Activated CD4-positive, alpha-beta T cell treated with anti-CD3 and anti-CD28 coated beads, Interleukin-2, amount 10 ng/mL, durations not matched to agents 24 days and 14 days (primary cell): ENCODE results near the gene AVPR2. TPM values are rescaled to one million over a fixed set of nuclear protein-coding genes. Genes with fewer than 3 reads are reported as not detected.

Source experiments
- DNase-seq: peaks from one replicate; pipeline ENCODE4 v3.0.0; 2022
- H3K27ac Mint-ChIP-seq: one replicate; pipeline ENCODE4 v1.8.0; 2022; ENCODE audit warnings: mild to moderate bottlenecking, mixed read lengths
- H3K27me3 Mint-ChIP-seq: one replicate; pipeline ENCODE4 v1.8.0; 2022; ENCODE audit warnings: mixed read lengths
- H3K36me3 Mint-ChIP-seq: one replicate; pipeline ENCODE4 v1.8.0; 2022; ENCODE audit warnings: low read depth, mild to moderate bottlenecking, mixed read lengths
- H3K4me1 Mint-ChIP-seq: one replicate; pipeline ENCODE4 v1.8.0; 2021; ENCODE audit warnings: mixed read lengths
- H3K4me3 Mint-ChIP-seq: one replicate; pipeline ENCODE4 v1.8.0; 2022; ENCODE audit warnings: mild to moderate bottlenecking, moderate library complexity, mixed read lengths
- H3K9me3 Mint-ChIP-seq: one replicate; pipeline ENCODE4 v1.8.0; 2021; ENCODE audit warnings: mixed read lengths
- intact Hi-C: fragments of 100-400 bp; cut with micrococcal nuclease; formaldehyde crosslinking; loops from one replicate; pipeline ENCODE4 v1.15.1; 2023
- total RNA-seq: library from RNA; stranded (reverse); gene quantifications from 2 replicates; pipeline ENCODE4 v1.2.3, GENCODE V29; 2022

AVPR2 gene
- total RNA-seq, 1 donor from 2014 or later, result not detected

GRCh38 chrX:153867139-153867538, 37.3 kb upstream of the AVPR2 start:
- Mint-ChIP-seq H3K27me3 (no peaks in the 10 kb centered on the region), H3K36me3 (no peaks in the 10 kb centered on the region), H3K4me3 (no peak overlapping the region), H3K9me3 (no peaks in the 10 kb centered on the region), H3K27ac (no peak overlapping the region), H3K4me1 (no peaks in the 10 kb centered on the region)
- DNase-seq, result no peak
- intact Hi-C loops, result no loop called here

GRCh38 chrX:153867671-153868070, 36.8 kb upstream of the AVPR2 start:
- Mint-ChIP-seq H3K4me1 (no peaks in the 10 kb centered on the region), H3K27ac (no peak overlapping the region), H3K4me3 (no peak overlapping the region), H3K27me3 (peaks cover 2% of the 10 kb centered on the region), H3K36me3 (no peaks in the 10 kb centered on the region), H3K9me3 (no peaks in the 10 kb centered on the region)
- intact Hi-C loops, result no loop called here
- DNase-seq, result no peak

DNA sequence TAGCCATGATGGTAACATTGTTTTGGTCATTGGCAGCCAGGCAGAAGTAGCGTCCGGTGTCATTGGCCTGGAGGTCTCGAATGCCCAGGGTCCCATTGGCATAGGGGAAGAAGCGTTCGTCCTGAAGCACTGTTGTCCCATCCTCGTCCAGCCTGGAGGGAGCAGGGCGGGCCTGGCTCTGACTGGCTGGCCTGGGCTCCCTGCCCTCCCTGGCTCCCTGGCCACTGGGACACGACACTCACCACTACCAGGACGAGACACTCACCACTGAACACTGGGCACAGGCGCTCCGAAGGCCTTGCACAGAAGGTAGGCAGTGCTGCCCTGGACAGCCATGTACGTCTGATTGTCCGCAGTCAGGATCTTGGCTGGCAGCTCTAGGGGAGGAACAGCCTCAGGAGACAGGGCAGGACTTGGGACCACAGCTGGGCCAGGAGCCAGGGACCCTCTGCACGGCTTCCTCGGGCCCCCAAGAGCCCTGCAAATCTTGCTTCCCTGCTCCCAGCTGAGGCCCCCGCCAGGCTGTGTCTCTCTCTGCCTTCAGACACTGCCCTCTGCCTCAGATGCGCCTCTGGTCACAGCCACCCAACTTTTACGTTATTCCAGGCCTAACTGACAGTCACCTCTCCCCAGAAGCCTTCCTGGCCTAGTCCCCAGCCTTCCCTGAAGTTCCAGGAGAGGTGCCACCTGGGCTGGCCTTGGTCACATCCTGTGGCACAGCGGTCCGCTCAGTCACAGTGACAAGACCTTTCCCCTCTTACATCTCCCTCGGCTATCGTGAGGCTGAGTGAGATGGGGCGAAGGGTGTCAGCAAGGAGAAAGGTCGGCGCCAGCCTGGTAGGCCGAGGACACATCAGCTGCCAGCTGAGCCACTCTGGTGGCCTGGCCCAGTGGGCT, 35.6 kb upstream of the AVPR2 start:
- Mint-ChIP-seq H3K4me3 (no peak overlapping the region), H3K36me3 (no peaks in the 10 kb centered on the region), H3K27ac (no peak overlapping the region), H3K27me3 (peaks cover 4% of the 10 kb centered on the region), H3K9me3 (no peaks in the 10 kb centered on the region), H3K4me1 (no peaks in the 10 kb centered on the region)
- intact Hi-C loops, result no loop called here
- DNase-seq, result no peak

DNA sequence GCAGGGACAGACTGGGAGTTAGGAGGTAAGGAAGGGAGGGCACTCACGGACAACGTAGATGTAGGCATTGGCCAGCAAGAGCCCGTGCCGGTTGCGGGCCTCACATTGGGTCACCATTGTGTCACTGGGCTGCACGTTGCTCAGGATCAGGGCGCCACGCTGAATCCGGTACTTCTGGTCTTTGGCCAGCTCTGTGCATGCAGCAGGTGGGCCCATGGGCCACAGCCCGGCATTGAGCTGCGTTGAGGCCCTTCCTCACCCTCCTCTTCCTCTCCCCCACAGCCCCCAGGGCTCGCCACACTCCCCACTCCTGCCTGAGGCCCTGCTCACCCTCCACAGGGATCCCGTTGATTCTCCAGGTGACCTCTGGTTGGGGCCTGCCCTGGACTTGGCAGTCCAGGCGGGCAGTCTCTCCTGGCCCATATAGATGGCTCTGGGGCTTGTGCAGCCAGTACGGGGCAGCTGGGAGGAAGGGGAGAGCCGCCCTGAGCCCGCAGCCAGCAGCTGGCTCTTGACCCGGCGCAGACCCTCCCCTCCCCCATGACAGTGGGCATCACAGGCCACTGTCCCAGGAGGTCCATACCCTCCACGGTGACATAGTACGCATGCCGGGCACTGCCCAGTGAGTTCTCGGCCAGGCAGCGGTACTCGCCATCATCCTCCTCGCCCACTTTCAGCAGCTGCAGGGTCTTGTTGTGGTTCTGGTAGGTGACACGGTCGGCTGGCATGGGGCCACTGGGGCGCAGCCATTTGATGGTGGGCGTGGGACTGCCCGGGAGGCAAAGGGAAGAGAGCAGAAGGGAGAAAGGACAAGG, 34.8 kb upstream of the AVPR2 start:
- no peak overlapping the region for H3K27ac Mint-ChIP-seq
- H3K36me3 Mint-ChIP-seq, result no peaks in the 10 kb centered on the region
- H3K27me3 Mint-ChIP-seq, result peaks cover 4% of the 10 kb centered on the region
- H3K4me3 Mint-ChIP-seq, result no peak overlapping the region
- intact Hi-C loops, result loop anchor here (10.0 kb wide), 1 partner anchor 55 kb away; the partner anchor contains the start of gene ARHGAP4
- no peaks in the 10 kb centered on the region for H3K4me1 Mint-ChIP-seq
- no peaks in the 10 kb centered on the region for H3K9me3 Mint-ChIP-seq
- no peak for DNase-seq

GRCh38 chrX:153870288-153870690, 34.2 kb upstream of the AVPR2 start:
- no peaks in the 10 kb centered on the region for H3K36me3 Mint-ChIP-seq
- H3K27me3 Mint-ChIP-seq, result peaks cover 7% of the 10 kb centered on the region
- H3K4me1 Mint-ChIP-seq, result no peaks in the 10 kb centered on the region
- H3K4me3 Mint-ChIP-seq, result no peak overlapping the region
- no peak for DNase-seq
- H3K27ac Mint-ChIP-seq, result no peak overlapping the region
- intact Hi-C loops, result loop anchor here (10.0 kb wide), 1 partner anchor 55 kb away; the partner anchor contains the start of gene ARHGAP4
- no peaks in the 10 kb centered on the region for H3K9me3 Mint-ChIP-seq

- no peak for DNase-seq
- no peaks in the 10 kb centered on the region for H3K9me3 Mint-ChIP-seq
- H3K27ac Mint-ChIP-seq, result no peak overlapping the region
- peaks cover 7% of the 10 kb centered on the region for H3K27me3 Mint-ChIP-seq
- no peak overlapping the region for H3K4me3 Mint-ChIP-seq
- intact Hi-C loops, result loop anchor here (10.0 kb wide), 1 partner anchor 54 kb away; the partner anchor contains the start of gene ARHGAP4
- no peaks in the 10 kb centered on the region for H3K36me3 Mint-ChIP-seq
- H3K4me1 Mint-ChIP-seq, result no peaks in the 10 kb centered on the region
Observed at GRCh38 chrX:153870791-153871360, 33.6 kb upstream of the AVPR2 start.

DNA sequence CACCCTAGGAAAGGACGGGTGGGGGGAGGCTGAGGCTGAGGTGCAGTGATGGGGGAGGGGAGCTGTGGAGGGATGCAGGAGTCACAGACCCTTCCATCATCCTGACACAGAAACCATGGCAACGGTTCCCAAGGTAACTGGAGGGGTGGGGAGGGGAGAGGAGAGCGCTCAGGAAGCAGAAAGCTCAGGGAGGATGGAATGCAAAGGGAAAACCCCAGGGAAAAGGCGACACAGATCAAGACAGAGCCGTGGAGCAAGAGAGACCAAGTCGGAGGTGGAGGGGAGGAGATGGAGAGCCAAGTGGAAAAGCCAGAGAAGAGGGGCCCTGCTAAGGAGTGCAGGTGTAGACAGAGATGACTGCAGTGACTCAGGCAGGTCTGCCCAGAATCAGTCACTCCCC, 33.0 kb upstream of the AVPR2 start:
- no peak overlapping the region for H3K4me3 Mint-ChIP-seq

DNA sequence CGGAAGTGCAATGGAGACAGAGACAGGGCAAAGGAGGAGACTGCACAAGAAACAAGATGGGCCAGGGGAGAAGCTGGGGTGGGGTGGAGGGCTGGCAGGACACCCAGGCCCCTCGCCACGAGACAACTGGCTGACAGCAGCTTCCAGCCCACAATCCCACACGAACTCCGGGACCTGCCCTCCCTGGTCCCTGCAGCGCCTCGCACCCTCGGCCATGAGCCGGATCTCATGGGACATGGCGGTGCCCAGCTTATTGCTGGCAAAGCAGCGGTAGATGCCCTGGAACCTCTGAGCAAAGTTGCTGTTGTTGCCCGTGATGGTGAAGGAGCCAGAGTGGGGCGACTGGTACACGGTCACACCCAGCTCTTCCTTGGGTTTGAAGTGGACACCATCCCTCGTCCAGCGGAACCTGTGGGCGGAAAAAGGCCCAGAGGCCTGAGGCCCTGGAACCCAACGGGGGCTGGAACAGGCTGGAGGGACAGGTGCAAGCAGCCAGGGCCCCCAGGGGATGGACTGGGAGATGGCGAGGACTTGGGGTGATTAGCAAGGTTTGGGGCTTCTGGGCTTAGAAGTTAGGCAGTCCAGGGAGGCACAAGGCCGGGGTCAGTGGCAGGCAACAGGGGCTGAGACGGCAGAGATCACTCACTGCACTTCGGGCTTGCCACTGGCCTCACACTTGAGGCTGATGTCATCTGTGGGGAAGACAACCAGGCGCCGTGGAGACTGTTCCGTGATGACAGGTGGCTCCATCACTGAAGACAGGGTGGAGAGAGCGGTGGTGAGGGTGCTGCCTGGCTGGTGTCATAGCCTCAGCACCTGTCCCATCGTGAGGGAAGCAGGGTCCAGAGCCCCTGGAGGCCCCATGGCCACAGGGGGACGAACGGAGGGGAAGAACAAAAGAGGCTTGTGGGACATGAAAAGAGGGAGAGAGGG, 32.3 kb upstream of the AVPR2 start:
- Mint-ChIP-seq H3K4me1 (no peaks in the 10 kb centered on the region), H3K9me3 (no peaks in the 10 kb centered on the region), H3K27me3 (peaks cover 12% of the 10 kb centered on the region), H3K36me3 (no peaks in the 10 kb centered on the region), H3K27ac (no peak overlapping the region), H3K4me3 (no peak overlapping the region)
- DNase-seq, result no peak
- intact Hi-C loops, result loop anchor here (10.0 kb wide), 1 partner anchor 53 kb away; the partner anchor contains the start of gene ARHGAP4

More for the DNA sequence above, 33.0 kb upstream of the AVPR2 start:
- no peaks in the 10 kb centered on the region for H3K36me3 Mint-ChIP-seq
- no peaks in the 10 kb centered on the region for H3K4me1 Mint-ChIP-seq
- H3K27ac Mint-ChIP-seq, result no peak overlapping the region
- intact Hi-C loops, result loop anchor here (10.0 kb wide), 1 partner anchor 53 kb away; the partner anchor contains the start of gene ARHGAP4
- no peaks in the 10 kb centered on the region for H3K9me3 Mint-ChIP-seq
- DNase-seq, result no peak
- peaks cover 12% of the 10 kb centered on the region for H3K27me3 Mint-ChIP-seq

DNA sequence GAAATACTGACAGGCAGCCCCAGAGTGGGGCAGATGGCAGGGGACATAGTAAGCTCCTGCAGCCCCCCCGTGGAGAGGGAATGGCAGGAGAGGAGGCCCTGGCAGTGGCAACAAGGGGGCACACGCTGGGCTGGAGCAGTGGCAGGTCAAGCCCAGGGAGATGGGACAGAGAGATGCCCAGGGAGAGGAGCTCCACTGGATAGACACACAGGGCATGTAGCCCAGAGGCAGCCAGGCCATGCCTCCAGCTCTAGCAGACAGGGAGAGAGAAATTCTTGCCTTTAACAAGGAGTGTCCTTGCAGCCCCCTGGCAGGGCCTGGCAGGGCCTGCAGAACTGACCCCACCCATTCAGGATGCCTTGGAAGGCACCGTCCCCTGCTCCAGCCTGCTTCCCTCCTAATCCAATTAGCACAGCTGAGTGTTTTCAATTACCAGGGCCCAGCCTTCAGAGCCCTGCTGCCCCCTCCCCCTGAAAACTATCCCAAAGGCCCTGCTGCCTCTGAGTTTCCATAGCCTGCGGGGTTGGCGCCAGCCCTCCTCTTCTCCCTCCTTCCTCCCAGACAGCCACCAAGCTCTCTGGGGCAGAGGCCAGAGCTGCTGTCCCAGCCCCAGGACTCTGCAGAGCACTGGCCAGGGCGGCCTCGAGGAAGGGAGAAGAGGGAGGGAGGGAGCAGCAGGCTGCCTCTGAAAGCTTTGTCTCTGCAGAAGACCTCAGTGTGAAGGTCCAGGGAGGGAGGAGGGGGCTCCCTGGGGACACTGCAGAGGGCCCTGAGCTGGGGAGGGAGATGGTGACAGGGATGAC, 31.0 kb upstream of the AVPR2 start:
- DNase-seq, result no peak

DNA sequence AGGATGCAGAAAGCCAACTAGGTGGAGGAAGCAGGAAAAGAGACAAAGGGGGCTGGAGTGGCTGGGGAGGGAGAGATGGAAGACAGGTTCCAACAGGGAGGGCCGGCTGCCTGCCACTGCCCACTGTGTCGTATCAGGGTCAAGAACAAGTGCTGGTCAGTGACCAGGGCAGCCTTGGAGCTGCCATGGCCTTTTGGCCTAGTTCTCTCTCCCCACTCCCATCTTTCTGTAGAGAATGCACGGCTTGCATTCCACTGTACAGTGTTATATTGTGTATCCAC, 30.4 kb upstream of the AVPR2 start:
- no peak for DNase-seq
- intact Hi-C loops, result loop anchor here (10.0 kb wide), 1 partner anchor 51 kb away; the partner anchor contains the start of gene ARHGAP4
- no peaks in the 10 kb centered on the region for H3K9me3 Mint-ChIP-seq

More for the DNA sequence above, 31.0 kb upstream of the AVPR2 start:
- intact Hi-C loops, result loop anchor here (10.0 kb wide), 1 partner anchor 51 kb away; the partner anchor contains the start of gene ARHGAP4
- peaks cover 12% of the 10 kb centered on the region for H3K27me3 Mint-ChIP-seq
- no peak overlapping the region for H3K4me3 Mint-ChIP-seq
- no peaks in the 10 kb centered on the region for H3K9me3 Mint-ChIP-seq
- H3K36me3 Mint-ChIP-seq, result no peaks in the 10 kb centered on the region
- H3K4me1 Mint-ChIP-seq, result peaks cover 6% of the 10 kb centered on the region
- H3K27ac Mint-ChIP-seq, result no peak overlapping the region

GRCh38 chrX:153874366-153875125, 29.9 kb upstream of the AVPR2 start:
- Mint-ChIP-seq H3K27ac (no peak overlapping the region), H3K4me3 (no peak overlapping the region), H3K9me3 (no peaks in the 10 kb centered on the region), H3K36me3 (no peaks in the 10 kb centered on the region), H3K4me1 (peaks cover 16% of the 10 kb centered on the region), H3K27me3 (peaks cover 17% of the 10 kb centered on the region)
- DNase-seq, result no peak
- intact Hi-C loops, result loop anchor here (5.0 to 10.0 kb wide), 2 partner anchors 50 to 52 kb away; partner anchors contain the start of gene ARHGAP4

More for the DNA sequence above, 30.4 kb upstream of the AVPR2 start:
- peaks cover 11% of the 10 kb centered on the region for H3K4me1 Mint-ChIP-seq
- H3K27me3 Mint-ChIP-seq, result peaks cover 14% of the 10 kb centered on the region
- H3K4me3 Mint-ChIP-seq, result no peak overlapping the region
- no peak overlapping the region for H3K27ac Mint-ChIP-seq
- H3K36me3 Mint-ChIP-seq, result no peaks in the 10 kb centered on the region
